Esophagus squamous epithelium (tissue), 4 donors: ENCODE results near the gene SMYD3.

Source experiments
- POLR2A ChIP-seq, 4 donors: fragments of 450-650 bp; IDR thresholded peaks; one replicate each; pipeline ENCODE4 v1.6.1; 2017; ENCODE audit warnings: antibody characterized with exemption in 4 of 4, mild to moderate bottlenecking in 4 of 4, moderate library complexity in 3 of 4
- TF ChIP-seq, protein P1 (sequence below), 6 experiments: fragments of 450-650 bp in 4 of 6; fragments of 200-600 bp in 2 of 6; sonication (generic) in 2 of 6; IDR thresholded peaks; one replicate each; pipeline ENCODE4 v1.5.1; 2016 to 2019; ENCODE audit warnings: antibody characterized with exemption in 6 of 6, mild to moderate bottlenecking in 4 of 6, moderate library complexity in 4 of 6

DNA sequence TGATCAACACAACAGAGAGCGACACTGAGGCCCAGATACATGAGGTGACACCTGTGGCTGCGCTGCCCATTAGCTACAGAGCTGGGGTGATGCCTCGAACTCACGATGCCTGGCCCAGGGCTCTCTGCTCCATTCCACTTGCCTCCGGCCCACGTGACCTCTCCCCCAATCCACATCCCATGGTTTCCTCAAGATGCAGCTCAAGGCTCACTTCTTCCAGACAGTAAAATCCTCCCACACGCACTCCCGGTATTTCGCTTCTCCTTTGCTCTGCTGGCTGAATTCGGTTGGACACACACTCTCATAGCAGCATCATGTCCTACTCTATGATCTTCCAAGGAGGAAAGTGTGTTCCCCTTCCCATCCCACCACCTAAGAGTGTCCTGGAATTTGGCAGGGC lies 679.8 kb downstream of the SMYD3 start:
- TF ChIP-seq, protein P1, sequence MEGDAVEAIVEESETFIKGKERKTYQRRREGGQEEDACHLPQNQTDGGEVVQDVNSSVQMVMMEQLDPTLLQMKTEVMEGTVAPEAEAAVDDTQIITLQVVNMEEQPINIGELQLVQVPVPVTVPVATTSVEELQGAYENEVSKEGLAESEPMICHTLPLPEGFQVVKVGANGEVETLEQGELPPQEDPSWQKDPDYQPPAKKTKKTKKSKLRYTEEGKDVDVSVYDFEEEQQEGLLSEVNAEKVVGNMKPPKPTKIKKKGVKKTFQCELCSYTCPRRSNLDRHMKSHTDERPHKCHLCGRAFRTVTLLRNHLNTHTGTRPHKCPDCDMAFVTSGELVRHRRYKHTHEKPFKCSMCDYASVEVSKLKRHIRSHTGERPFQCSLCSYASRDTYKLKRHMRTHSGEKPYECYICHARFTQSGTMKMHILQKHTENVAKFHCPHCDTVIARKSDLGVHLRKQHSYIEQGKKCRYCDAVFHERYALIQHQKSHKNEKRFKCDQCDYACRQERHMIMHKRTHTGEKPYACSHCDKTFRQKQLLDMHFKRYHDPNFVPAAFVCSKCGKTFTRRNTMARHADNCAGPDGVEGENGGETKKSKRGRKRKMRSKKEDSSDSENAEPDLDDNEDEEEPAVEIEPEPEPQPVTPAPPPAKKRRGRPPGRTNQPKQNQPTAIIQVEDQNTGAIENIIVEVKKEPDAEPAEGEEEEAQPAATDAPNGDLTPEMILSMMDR (IDR thresholded peaks at IDR 0.05), result no peak
- TF ChIP-seq POLR2A (IDR thresholded peaks at IDR 0.05), result no peak
